Stimulated activated CD8-positive, alpha-beta memory T cell treated with anti-CD3 and anti-CD28 coated beads, Interleukin-2, amount 100 ng/mL, for 1 hour (primary cell): ENCODE measurements around the gene TUBA3D.
A peak's percentile ranks its signal among the peaks of the same experiment; 100 is the strongest.
"Not testable (repeated sequence)": the region's sequence is repeated elsewhere in the genome, so short reads cannot be mapped to it uniquely, and the experiment has no call there.

Experiments used
- DNase-seq, 2 donors: peaks; one replicate each; pipeline ENCODE4 v3.0.0-alpha.2; 2020; ENCODE audit warnings: low read depth in 2 of 2

The TUBA3D gene

DNA sequence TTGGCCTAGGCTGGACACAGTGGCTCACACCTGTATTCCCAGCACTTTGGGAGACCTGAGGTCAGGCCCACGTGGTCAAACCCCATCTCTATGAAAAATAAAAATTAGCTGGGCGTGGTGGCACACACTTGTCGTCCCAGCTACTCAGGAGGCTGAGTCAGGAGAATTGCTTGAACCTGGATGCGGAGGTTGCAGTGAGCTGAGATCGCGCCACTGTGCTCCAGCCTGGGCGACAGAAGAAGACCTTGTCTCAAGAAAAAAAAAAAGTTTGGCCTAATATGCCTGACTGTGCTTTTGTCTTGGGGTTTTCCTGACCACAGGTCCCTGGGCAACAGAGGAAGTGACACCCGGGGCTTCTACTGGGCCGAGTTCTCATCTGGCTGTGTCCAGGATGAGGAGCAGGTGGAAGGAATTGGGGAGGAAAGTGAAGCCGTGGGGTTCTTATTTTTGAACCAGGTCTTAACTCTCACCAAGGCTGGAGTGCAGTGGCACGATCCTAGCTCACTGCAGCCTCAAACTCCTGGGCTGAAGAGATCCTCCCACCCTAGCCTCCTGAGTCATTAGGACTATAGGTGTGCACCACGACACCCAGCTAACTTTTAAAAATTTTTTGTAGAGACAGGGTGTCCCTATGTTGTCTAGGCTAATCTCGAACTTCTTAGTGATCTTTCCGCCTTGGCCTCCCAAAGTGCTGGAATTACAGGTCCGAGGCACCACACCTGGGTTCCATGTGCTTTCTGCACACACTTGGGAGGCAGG, 38.7 kb downstream of the TUBA3D start:
- not testable (repeated sequence) for DNase-seq

DNA sequence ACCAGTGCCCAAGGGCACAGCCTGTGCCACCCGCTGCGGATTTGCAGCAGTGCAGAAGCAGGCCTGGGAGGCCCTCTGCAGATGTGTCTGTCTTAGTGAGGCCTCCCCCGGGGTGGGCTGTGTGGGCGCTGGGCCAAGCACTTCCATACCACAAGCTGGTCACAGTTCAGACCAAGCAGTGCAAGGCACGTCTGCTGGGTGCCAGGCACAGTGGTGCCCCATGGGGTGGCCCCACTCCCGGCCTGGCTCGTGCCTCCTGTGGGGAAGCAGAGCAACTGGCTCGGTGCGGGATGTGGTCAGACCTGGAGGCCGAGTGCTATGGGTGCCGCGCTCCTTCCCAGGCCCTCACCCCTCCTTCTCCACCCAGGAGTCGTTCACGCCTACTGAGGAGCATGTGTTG, 39.3 kb downstream of the TUBA3D start:
- DNase-seq: not testable (repeated sequence)

DNA sequence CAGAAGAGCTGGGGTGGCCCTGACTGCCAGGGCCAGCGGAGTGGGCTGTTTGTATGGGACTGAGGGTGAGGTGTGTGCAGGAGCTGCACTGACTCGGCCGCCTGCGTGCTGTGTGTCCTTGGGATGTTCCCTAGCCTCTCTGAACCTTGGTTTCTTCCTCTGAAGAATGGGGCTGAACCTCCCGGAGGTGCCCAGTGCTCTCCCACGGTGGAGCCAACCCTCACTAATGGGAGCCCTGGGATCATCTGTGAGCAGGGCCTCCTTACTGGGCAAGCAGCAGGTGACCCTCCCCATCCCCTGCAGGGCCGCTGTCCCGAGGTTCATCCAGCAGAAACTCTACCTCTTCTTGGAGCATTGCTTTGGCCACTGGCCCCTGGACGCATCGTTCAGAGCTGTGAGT, 40.1 kb downstream of the TUBA3D start:
- DNase-seq: no peak

DNA sequence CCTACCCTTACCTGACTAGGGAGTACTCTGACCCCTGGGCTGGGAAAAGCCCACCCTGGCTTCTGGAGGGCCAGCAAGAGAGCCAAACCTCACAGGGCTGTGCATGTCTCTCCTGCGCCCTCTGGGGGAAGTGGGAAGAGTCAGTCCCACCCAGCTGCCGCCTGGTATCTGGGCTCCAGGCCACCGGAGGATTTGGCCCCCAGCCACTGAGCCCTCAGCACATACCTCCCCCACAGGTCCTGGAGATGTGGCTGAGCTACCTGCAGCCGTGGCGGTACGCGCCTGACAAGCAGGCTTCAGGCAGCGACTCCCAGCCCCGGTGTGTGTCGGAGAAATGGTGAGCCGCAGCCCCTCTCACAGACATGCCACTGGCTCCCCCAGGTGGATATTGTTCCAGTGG, 40.7 kb downstream of the TUBA3D start:
- DNase-seq: not testable (repeated sequence)

DNA sequence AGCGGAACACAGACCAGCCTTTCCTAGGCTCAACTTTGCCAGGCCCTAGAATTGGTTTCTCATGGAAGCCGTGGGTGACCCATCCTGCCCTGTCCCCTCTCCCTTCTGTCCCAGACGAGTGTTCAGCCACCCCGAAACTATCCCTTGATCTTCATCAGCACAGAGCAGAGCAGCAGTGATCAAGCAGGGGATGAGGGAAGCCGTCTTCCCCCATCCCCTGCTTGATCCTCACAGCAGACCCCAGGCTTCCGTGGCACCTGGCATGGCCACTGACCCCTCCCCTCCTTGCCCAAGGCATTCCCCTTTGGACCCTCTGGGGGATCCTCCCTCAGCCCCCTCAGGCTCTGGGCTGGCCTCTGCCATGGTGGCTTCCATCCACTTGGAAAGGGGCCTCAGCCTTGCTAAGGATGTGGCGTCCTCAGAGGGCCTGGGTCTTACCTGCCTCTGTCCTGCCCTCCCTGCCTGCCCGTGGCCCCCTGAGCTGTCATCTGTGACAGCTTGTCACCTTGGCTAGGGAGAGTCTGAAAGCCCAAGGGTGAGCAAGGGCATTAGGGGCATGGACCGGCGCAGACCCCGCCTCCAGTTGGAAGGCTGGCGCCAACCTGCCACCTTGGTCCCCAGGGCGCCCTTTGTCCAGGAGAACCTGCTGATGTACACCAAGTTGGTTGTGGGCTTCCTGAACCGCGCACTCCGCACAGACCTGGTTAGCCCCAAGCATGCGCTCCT, 41.4 kb downstream of the TUBA3D start:
- no peak for DNase-seq

DNA sequence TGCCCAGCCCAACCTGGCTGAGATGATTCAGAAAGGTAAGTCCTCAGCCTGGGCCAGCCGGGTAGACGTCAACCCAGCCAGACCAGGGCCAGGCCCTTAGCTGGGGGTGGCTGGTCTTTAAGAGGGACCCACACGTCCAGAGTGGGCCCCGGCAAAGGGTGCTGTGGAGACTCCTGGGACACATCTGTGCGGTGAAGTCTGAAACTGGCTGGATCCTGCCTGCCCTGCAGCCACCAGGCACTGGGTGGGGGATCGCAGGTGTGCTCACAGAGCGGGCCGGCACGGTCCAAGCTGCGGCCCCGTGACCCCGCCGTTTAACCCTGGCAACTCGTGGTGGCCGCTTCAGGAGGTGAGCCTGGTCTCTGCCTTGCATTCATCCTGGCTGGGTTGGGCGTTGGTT, 41.9 kb downstream of the TUBA3D start:
- not testable (repeated sequence) for DNase-seq

DNA sequence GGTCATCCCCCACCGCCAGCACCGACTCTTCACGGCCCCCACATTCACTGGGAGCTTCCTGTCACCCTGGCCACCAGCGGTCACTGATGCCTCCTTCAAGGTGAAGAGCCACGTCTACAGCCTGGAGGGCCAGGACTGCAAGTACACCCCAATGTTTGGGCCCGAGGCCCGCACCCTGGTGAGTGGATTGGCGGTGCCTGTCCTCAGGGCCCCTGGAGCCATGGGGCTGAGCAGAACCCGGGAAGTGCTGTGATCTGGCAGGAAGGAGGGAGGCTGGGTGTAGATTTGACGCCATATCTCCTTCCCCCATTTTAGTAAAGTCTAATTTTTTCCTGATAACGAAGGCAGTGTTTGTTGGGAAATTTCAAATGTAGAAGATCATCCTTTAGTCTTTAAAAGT, 42.6 kb downstream of the TUBA3D start:
- DNase-seq: not testable (repeated sequence)

DNA sequence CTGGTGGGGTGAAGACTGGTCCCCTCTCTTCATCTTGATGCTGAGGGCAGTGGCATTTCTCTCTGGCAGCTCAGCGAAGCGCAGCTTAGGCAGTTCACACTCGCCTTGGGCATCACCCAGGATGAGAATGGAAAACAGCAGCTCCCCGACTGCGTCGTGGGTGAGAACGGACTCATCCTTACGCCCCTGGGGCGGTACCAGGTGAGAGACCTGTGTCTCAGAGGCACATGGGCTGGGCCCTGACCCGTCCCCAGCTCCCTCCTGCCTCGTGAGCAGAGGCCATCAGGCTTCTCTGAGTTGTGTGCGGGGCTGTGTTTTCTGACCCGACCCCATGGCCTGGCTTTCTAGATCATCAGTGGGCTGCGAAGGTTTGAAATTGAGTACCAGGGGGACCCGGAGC, 43.5 kb downstream of the TUBA3D start:
- no peak for DNase-seq

DNA sequence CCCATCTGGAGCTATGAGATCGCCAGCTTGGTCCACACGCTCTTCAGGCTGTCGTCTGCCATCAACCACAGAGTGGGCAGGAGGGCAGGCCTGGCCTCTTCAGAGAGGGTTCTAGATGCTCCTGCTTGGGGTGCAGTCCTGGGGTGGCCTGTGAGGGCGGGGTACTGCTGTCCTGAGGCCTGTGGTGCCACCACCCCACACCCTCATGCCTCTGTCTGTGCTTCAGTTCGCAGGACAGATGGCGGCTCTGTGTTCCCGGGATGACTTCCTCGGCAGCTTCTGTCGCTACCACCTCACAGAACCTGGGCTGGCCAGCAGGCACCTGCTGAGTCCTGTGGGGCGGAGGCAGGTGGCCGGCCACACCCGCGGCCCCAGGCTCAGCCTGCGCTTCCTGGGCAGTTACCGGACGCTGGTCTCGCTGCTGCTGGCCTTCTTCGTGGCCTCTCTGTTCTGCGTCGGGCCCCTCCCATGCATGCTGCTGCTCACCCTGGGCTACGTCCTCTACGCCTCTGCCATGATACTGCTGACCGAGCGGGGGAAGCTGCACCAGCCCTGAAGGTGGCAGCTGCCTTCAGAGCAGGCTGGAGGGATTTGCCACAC, 44.1 kb downstream of the TUBA3D start:
- DNase-seq: not testable (repeated sequence)

DNA sequence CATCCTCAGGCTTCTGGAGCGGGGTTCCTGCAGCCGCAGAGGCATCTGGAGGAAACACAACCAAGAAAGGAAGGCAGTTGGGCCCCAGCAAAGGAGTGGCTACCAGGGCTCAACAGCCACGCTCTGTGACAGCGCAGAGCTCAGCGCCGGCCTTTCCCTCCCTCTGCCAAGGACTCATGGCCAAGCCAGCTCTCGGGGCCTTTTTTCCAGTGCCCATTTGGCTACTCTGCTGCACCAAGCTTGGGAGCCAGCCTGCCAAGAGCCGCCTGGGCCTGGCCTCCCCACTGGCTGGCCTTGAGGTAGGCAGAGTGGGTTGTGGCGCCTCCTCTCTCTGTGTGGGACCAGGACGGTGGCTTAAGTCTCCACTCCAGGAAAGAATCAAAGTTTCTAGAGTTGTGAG, 44.6 kb downstream of the TUBA3D start:
- DNase-seq: no peak

DNA sequence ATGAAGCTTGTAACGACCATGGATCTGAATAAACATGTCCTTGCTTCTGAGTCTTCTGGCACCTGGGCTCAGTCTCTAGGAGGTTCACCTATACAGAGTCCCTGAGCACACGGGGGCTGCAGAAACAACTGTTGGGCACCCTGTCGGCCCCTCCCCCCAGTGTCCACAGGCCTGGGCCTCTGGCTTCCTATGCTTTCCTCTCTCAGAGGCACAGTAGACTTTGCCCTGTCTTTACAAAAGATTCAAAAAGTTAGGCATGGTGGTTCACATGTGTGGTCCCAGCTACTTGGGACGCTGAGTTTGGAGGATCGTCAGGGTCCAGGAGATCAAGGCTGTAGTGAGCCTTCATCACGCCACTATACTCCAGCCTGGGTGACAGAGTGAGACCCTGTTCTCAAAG, 45.6 kb downstream of the TUBA3D start:
- DNase-seq: not testable (repeated sequence)

DNA sequence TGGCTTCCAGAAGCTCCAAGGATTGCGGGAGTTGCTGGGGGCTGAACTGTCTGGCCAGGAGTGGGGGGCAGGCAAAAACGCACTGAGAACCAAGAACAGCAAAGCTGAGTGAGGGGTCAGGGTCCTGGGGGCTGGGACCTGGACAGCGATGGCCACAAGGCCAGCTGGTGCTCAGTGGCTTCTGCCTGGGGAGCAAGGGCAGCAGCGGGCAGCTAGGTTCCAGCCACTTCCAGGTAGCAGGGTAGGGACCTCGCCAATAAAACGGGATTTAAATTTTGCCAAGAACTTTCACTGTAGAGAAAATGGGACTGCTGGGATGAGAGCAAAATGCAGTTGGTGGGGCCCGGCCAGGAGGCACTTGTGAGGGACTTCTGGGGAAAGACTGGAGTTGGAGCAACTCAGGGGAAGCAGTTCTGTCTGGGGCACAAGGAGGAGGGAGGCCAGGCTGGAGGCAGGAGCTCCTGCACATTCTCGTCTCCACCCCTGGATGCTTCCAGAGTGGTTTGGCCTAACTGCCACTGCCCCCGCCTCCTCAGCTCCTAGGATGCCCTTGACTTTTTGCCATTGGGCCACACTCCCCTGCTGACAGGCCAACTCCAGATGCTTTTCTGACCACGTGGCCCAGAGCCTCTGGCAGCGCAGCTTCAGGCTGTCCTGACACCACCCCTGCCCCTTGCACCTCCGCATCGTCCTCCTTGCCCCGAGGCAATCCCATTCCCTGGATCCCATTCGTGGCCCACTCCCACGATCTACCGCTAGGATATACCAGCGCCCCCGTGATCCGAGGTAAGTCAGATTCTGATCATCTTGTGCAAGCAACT, 46.3 kb downstream of the TUBA3D start:
- no peak for DNase-seq

DNA sequence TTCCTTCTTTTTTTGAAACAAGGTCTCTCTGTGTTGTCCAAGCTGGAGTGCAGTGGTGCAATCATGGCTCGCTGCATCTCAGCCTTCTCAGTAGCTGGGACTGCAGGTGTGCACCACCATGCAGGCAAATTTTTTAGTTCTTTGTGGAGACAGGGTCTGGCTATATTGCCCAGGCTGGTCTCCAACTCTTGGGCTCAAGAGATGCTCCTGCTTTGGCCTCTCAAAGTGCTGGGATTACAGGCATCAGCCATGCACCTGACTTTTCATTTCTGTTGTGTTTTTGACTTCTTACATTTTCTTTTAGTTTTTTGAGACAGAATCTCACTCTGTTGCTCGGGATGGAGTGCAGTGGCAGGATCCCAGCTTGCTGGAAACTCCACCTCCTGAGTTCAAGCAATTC, 49.3 kb downstream of the TUBA3D start:
- not testable (repeated sequence) for DNase-seq

DNA sequence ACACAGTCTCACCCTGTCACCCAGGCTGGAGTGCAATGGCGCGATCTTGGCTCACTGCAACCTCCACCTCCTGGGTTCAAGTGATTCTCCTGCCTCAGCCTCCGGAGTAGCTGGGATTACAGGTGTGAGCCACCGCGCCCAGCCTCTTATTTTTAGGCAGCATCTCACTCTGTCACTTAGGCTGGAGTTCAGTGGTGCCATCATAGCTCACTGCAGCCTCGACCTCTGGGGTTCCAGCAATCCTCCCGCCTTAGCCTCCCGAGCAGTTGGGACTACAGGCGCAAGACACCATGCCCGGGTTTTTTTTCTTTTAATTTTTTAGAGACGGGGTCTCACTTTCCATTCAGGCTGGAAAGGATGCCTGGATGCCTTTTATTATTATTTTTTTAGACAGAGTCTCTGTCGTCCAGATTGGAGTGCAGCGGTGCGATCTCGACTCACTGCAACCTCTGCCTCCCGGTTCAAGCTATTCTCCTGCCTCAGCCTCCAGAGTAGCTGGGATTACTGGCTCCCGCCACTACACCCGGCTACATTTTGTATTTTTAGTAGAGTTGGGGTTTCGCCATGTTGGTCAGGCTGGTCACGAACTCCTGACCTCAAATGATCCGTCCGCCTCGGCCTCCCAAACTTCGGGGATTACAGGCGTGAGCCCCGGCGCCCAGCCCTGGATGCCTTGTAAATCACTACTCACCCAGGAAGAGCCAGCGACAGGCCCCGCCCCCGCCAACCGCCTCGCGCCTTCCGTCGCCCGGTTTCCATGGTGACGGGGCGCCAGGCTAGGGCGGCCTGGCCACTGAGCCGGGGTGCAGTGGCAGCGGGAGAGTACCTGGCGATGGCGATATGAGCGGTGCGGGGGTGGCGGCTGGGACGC, 51.4 kb downstream of the TUBA3D start, which contains the start of gene CCDC74A:
Gene CCDC74A, plus strand, starts transcription at position 758 of the 871 bp plus-strand sequence. Its CDS starts 83 bp downstream, at position 841.
- peak; percentile 57 to 65 for DNase-seq

DNA sequence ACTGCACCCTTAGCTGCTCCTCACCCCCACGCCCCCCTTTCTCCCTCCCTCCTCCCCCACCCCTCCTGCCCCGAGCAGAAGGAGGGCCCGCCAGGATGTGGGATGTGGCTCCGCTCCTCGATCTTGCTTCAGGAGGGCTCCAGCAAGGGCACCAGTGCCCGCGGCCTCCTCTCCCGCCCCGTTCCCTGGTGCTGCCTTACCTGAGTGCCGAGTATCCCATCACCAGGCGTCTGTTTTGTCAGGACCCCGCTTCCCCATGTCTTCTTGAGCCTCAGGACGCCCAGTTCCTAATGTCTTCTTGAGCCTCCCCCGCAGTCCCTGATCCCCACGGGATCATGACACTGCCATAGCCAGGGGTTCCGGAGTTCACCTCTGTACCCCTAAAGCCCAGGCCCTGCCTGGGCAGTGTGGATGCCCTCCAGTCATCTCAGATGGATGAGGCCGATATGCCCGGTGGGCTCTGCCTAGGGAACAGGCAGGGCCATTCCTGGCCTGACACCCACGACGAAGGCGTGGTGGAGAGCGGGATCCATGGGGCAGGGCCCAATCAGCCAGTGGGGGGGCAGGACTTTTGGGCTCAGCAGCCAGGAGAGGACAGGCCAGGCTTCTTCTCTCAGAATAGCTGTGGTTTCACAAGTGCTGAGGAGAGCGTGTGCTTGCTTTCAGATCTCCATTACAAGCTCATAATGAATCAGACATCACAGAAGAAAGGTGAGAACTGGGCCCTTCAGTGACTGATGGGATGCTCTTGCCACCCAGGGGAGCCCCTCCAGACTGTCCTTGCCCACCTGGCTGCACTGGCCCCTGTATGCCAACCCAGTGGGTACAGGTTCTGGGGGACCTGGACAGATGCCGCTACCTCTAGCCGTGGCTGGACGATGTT, 53.3 kb downstream of the TUBA3D start:
- DNase-seq: not testable (repeated sequence)

DNA sequence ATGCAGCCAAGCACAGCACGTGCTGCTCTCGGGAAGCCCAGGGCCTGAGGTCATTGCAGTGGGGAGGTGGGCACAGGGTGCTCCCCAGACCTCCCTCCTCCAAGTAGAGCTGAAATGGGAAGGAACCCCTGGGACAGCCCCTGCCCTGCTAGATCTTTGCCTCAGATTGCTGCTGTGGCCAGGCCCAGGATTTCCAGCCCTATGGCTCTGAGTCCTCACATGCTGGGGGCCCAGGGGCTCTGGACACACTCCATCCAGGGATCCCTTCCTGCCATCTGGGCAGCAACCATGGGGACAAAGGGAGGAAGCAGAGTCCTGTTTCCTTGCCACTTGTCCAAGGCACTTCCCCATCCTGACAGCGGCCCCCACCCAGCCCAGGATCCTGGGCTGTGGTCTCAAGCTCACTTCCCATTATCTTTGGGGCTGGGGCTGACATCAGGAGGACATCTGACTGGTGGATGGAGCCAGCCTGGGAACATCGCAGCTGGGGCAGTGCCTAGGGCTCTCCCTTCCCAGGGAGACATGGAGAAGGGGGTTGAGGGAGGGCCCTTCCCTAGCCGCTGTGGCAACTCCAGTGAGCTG, 54.0 kb downstream of the TUBA3D start:
- DNase-seq: not testable (repeated sequence)

DNA sequence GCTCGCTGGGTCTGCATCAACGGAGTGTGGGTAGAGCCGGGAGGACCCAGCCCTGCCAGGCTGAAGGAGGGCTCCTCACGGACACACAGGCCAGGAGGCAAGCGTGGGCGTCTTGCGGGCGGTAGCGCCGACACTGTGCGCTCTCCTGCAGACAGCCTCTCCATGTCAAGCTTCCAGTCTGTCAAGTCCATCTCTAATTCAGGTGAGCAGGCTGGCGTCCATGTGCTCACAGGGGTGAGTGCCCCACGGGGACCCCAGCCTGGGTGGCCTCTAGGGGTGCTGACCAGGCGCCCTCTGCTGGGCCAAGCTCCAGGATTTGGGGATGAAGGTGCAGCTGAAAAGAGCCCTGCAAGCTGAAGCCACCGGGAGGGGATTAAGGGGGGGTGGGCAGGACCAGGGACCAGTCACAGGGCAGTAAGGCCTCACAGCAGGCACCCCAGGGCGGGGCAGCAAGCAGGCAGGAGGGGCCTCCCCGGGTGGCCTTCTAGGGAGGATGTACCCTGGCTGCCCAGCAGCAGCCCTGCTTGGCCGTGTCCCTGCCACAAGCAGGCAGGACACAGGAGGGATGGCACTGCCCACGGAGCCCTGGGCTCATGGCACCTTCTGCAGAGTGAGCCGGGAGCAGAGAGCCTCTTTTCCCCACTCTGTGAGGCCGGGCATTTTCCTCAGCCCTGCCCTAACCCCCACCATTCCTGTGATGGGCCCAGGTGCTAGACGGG, 54.9 kb downstream of the TUBA3D start:
- DNase-seq: not testable (repeated sequence)

DNA sequence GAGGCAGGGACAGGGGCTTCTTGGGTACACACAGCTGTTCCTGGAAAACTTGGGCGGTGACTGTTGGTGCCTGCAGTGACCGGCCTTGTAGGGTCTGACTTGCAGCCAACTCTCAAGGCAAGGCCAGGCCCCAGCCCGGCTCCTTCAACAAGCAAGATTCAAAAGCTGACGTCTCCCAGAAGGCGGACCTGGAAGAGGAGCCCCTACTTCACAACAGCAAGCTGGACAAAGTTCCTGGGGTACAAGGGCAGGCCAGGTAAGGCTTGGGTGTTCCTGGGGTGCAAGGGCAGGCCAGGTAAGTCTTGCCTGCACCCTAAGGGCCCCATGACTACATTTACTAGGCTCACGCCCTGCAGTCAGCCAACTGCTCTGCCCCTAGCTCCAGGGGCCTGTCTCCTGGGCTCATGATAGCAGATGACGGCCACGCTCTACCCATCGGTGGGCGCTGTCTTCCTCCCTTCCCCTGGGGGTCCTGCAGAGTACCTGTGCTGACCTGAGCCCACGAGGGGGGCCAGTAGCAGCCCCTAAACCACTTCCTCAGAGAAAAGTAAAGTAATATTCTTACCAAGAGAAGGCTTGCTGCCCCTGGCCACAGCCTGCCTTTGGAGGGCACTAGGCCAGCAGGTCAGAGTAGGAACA, 55.7 kb downstream of the TUBA3D start:
- not testable (repeated sequence) for DNase-seq
